Measurements from ENCODE around the gene RRAGD. TPM values are rescaled to one million over a fixed set of nuclear protein-coding genes. Genes with fewer than 3 reads are reported as not detected.

The RRAGD gene, protein sequence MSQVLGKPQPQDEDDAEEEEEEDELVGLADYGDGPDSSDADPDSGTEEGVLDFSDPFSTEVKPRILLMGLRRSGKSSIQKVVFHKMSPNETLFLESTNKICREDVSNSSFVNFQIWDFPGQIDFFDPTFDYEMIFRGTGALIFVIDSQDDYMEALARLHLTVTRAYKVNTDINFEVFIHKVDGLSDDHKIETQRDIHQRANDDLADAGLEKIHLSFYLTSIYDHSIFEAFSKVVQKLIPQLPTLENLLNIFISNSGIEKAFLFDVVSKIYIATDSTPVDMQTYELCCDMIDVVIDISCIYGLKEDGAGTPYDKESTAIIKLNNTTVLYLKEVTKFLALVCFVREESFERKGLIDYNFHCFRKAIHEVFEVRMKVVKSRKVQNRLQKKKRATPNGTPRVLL
- total RNA-seq (2016; rRNA removed; fragmentation: Illumina TruSeq; extraction: Trizol) (0.35 and 0.39 TPM in 2 replicates), polyA plus RNA-seq (2011; rRNA removed) (0.53 and 0.57 TPM in 2 replicates), polyA minus RNA-seq (2011; rRNA and poly(A)+ RNA removed; ENCODE audit: low replicate concordance) (0.26 TPM in 1 of 2 replicates, not detected in the other), Bru-seq, nascent RNA (percentile 29 among the genes with signal in this experiment), BruChase-seq, experiment 1, labeled RNA remaining after a 6-hour chase (percentile 34 among the genes with signal in this experiment), BruChase-seq, experiment 2, labeled RNA remaining after a 2-hour chase (percentile 27 among the genes with signal in this experiment)
- total RNA-seq (2016; cell fraction: cytosol; rRNA removed; fragmentation: Illumina TruSeq; extraction: Trizol; ENCODE audit: low read depth): 0.26 and 0.30 TPM in 2 replicates
- total RNA-seq (2016; cell fraction: insoluble cytoplasmic fraction; rRNA removed; fragmentation: Illumina TruSeq; extraction: Trizol): 0.30 and 0.63 TPM in 2 replicates
- total RNA-seq (2016; cell fraction: membrane; rRNA removed; fragmentation: Illumina TruSeq; extraction: Trizol): 0.69 and 1.1 TPM in 2 replicates
- total RNA-seq (2016; cell fraction: nucleus; rRNA removed; fragmentation: Illumina TruSeq; extraction: Trizol): 0.28 and 0.53 TPM in 2 replicates
- polyA plus RNA-seq (2011; cell fraction: cytosol; rRNA removed): 0.12 and 0.37 TPM in 2 replicates
- 0.05 and 0.06 TPM in 2 replicates for polyA plus RNA-seq (2011; cell fraction: nucleus; rRNA removed)
- 0.21 and 0.85 TPM in 2 replicates for polyA plus RNA-seq (2012)
- polyA plus RNA-seq (2016; cell fraction: cytosol; fragmentation: Illumina TruSeq; extraction: Trizol; ENCODE audit: low read depth): 0.37 and 0.38 TPM in 2 replicates
- 0.17 and 0.53 TPM in 2 replicates for polyA plus RNA-seq (2016; cell fraction: insoluble cytoplasmic fraction; fragmentation: Illumina TruSeq; extraction: Trizol; ENCODE audit: low read depth)
- 0.69 and 0.86 TPM in 2 replicates for polyA plus RNA-seq (2016; cell fraction: membrane; fragmentation: Illumina TruSeq; extraction: Trizol; ENCODE audit: low read depth)
- 0.22 TPM in 1 of 2 replicates, not detected in the other for polyA plus RNA-seq (2016; cell fraction: nucleus; fragmentation: Illumina TruSeq; extraction: Trizol; ENCODE audit: insufficient read depth, low read depth)
- polyA minus RNA-seq (2011; cell fraction: cytosol; rRNA and poly(A)+ RNA removed): 0.62 and 1.3 TPM in 2 replicates
- polyA minus RNA-seq (2011; cell fraction: nucleus; rRNA and poly(A)+ RNA removed): 0.12 and 0.13 TPM in 2 replicates
- long read RNA-seq, experiment 1: 0 reads
- long read RNA-seq, experiment 2, partial matches to known transcripts: 0 of 1 reads
- long read RNA-seq, experiment 2, other reads (novel, unspliced or antisense): 1 of 1 reads

DNA sequence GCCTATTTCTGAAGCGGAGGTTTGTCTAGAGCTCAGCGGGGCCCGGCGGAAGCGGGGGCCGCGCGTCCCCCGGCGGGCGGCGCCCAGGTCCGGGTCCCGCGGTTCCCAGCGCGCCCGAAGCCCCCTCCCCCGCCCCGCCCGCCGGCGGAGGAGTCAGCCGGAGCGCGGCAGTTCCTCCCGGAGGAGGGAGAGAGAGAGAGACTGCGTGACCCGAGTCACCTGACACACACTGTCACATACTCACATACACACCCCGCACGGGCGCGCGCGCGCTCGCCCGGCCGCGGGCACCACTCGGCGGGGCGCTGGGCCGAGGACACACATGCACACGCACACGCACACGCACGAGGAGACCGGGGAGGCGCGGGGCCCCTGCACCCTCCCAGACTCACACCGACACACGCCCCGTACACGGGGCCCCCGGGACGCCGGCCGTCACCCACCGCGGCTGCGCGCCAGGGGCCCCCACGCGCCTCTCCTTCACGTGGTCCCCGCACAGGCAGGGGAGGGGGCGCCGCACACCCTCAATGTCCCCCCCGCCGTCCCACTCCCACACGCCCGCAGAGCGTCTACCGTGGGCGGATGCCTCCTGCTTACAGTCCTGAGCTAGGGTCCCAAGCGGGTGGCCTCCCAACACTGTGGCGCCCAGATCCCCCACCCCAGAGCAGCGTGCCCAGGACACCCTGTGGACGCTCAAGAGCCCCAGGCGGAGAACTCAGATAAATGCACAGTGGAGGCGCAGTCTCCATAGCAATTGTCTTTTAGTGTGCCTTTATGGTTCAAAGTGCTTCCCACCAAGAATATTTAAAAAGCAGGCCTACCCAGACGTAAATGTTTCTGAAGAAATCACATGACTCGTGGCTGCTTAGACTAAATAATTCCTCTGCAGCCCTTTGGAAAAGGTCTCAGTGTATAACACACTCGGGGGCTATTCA lies at the start of gene RRAGD:
TSS of gene RRAGD (minus strand) at position 203 of the 935 bp plus-strand sequence. CDS start 280 bp downstream, outside the sequence.
- H3K79me2 ChIP-seq (ENCODE audit: insufficient read depth, low read length): no peaks in the 10 kb centered on the region
- no peak for TF ChIP-seq PITX1 (CRISPR knock-in tag; IDR thresholded peaks at IDR 0.05)
- TF ChIP-seq ZNF577 (CRISPR knock-in tag; IDR thresholded peaks at IDR 0.05; ENCODE audit: borderline replicate concordance, low read depth): no peak
- no peak for TF ChIP-seq KDM5A (IDR thresholded peaks at IDR 0.05; ENCODE audit: borderline replicate concordance, low read length)
- TF ChIP-seq ZBED4 (CRISPR knock-in tag; IDR thresholded peaks at IDR 0.05; ENCODE audit: borderline replicate concordance): no peak
- TF ChIP-seq EEA1 (CRISPR knock-in tag; IDR thresholded peaks at IDR 0.05; ENCODE audit: borderline replicate concordance): no peak
- TF ChIP-seq PAF1 (CRISPR knock-in tag; IDR thresholded peaks at IDR 0.05): no peak
- TF ChIP-seq TBP (CRISPR knock-in tag; IDR thresholded peaks at IDR 0.05): no peak
- TF ChIP-seq ZNF44 (CRISPR knock-in tag; IDR thresholded peaks at IDR 0.05): no peak
- 0 out of 2 replicates have a peak, but pooled peaks have one; percentile 28 for TF ChIP-seq ZFY (CRISPR knock-in tag; IDR thresholded peaks at IDR 0.05)
- no peak for TF ChIP-seq FUBP1 (CRISPR knock-in tag; IDR thresholded peaks at IDR 0.05; ENCODE audit: borderline replicate concordance)

More for the DNA sequence above, at the start of gene RRAGD:
- intact Hi-C loops (cut with micrococcal nuclease; ENCODE audit: unreplicated experiment) (no loop called here), in situ Hi-C loops (cut with HindIII; ENCODE audit: extremely low pct_ligation_motif_present, low pct_unique_long_range_greater_than_20kb) (no loop called here)
- Histone ChIP-seq H3K36me3 (replicated peaks in 1 of 2; ENCODE audit: control insufficient read depth in 1 of 2, insufficient read depth in 2 of 2, low read length in 2 of 2) (no peaks in the 10 kb centered on the region), H3K4me1 (ENCODE audit: insufficient read depth, low read length) (peaks cover 25% of the 10 kb centered on the region), H3K9me3 (ENCODE audit: low read length) (no peaks in the 10 kb centered on the region), H3K9ac (ENCODE audit: insufficient read depth, low read depth, low read length) (no peak within 1 kb of the TSS), H2AFZ (ENCODE audit: low read length) (no peak within 1 kb of the TSS), H3K4me2 (ENCODE audit: low read depth, low read length) (peak within 1 kb of the TSS; percentile 78), H3K27me3 (ENCODE audit: control insufficient read depth in 1 of 2, insufficient read depth in 2 of 2, low read length in 2 of 2) (peaks cover 1 to 51% of the 10 kb centered on the region in 2 experiments; a peak in 4 of 5 replicates), H3K27ac (ENCODE audit: extremely low read length, insufficient read depth, low read length) (no peak within 1 kb of the TSS), H3K4me3 (replicated peaks in 1 of 3; ENCODE audit: insufficient read depth in 1 of 3, low read depth in 2 of 3, low read length in 3 of 3) (peak within 1 kb of the TSS; percentile 60 to 72 (median 62); a peak in 5 of 6 replicates), H4K20me1 (ENCODE audit: insufficient read depth, low read length) (no peaks in the 10 kb centered on the region)
- ATAC-seq (peak; percentile 50), FAIRE-seq (no peak), DNase-seq (ENCODE audit: low spot score) (no peak)
- ChIA-PET POLR2A (no interaction called here), CTCF (ENCODE audit: low intra/inter-chr PET ratio, low total read pairs) (no interaction called here)
- WGBS (ENCODE audit: low lambda C conversion rate): 2% methylated on average over 27 of the region's 85 CpGs
- BruUV-seq (replicated peaks): no TSS peak

Data from HepG2 (cell line).